ENCODE measurements around the gene EML5. TPM values are rescaled to one million over a fixed set of nuclear protein-coding genes. Genes with fewer than 3 reads are reported as not detected.

Gene EML5
- total and polyA plus RNA-seq, 2 donors (not counting 1 experiment from before 2014, with no cell fraction given) = 0.10 to 0.66 TPM

DNA sequence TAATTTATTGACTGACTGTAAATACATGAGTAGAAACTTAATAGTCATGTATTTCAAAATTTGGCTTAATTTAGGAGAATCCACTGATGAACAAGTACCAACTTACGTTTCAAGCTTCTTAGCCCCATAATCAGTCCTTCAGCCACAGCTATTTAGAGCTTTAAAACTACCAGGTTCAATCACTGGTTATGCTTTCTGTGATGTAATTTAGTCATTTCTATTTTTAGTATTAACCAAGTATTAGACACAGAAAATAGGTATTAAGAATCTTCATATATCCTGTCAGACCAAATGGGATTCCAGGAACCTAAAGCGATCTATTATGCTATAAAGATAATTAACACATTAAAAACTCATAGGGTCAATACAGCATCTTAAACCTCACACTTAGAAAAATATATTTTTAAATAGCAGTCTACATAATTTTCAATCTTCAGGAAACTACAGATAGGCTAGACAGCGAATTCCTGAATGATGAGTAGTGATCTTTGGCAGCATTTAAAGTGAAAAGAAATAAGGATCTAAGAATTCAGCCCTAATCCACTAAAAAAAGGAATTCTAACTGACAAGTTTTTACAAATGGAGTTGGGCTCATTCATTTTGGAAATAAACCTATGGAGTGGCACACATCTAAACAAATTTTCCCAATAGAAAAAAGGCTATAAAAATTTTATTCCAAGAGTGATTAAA is 178.4 kb downstream of the EML5 start:
- Histone ChIP-seq H3K9me3 (ENCODE audit: control insufficient read depth, insufficient read depth, low read depth, low read length) (no peaks in the 10 kb centered on the region), H2AFZ (ENCODE audit: low read length) (no peak overlapping the region), H3K4me1 (ENCODE audit: control insufficient read depth, extremely low read depth, insufficient read depth, low read length) (peaks cover 14% of the 10 kb centered on the region), H3K9ac (ENCODE audit: insufficient read depth, low read length) (no peak overlapping the region), H4K20me1 (ENCODE audit: control insufficient read depth, extremely low read depth, insufficient read depth, low read length) (no peaks in the 10 kb centered on the region), H3K27me3 (ENCODE audit: control insufficient read depth, insufficient read depth, low read length) (no peaks in the 10 kb centered on the region), H3K4me2 (ENCODE audit: extremely low read depth, insufficient read depth, low read length) (peak overlapping the region; percentile 48), H3K79me2 (ENCODE audit: control insufficient read depth, insufficient read depth, low read length) (no peaks in the 10 kb centered on the region), H3K27ac (ENCODE audit: insufficient read depth, low read length) (no peak overlapping the region), H3K36me3 (ENCODE audit: control insufficient read depth, insufficient read depth, low read length) (peaks cover 5% of the 10 kb centered on the region), H3K4me3 (replicated peaks in 1 of 4; ENCODE audit: control extremely low read depth in 1 of 4, insufficient read depth in 1 of 4, low read depth in 3 of 4, low read length in 4 of 4) (no peak overlapping the region)
- DNase-seq (ENCODE audit: low read depth in 2 of 2) = peak; percentile 77 to 86
- TF ChIP-seq, protein P1, sequence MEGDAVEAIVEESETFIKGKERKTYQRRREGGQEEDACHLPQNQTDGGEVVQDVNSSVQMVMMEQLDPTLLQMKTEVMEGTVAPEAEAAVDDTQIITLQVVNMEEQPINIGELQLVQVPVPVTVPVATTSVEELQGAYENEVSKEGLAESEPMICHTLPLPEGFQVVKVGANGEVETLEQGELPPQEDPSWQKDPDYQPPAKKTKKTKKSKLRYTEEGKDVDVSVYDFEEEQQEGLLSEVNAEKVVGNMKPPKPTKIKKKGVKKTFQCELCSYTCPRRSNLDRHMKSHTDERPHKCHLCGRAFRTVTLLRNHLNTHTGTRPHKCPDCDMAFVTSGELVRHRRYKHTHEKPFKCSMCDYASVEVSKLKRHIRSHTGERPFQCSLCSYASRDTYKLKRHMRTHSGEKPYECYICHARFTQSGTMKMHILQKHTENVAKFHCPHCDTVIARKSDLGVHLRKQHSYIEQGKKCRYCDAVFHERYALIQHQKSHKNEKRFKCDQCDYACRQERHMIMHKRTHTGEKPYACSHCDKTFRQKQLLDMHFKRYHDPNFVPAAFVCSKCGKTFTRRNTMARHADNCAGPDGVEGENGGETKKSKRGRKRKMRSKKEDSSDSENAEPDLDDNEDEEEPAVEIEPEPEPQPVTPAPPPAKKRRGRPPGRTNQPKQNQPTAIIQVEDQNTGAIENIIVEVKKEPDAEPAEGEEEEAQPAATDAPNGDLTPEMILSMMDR (conservative IDR thresholded peaks at IDR 0.05 in 1 of 2, IDR thresholded peaks at IDR 0.05 in 1 of 2; ENCODE audit: low read depth in 1 of 2, low read length in 2 of 2) = no peak
- no peak for TF ChIP-seq EZH2 (IDR thresholded peaks at IDR 0.05; ENCODE audit: low read length, missing control alignments)

DNA sequence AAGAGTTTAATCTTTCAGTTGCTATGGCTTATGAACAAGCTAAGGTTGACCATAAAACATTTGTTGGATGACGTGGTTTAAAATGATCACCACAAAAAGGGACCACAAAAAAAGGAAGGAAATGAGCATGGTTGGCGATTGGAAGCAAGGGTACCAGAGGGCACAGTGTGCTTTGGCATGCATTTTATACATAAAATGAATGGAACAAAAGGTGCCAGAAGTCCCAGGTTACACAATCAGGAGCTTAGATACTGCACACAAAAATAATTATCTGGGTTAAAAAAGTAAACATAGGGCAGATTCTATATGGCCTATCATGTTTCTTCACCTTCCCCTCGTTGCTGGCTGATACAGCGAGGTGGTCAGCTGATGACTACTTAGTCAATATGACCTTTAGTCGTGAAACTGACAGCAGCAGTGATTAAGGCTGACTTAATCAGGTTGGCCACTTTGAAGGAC is 179.2 kb downstream of the EML5 start:
- Histone ChIP-seq H3K4me2 (ENCODE audit: extremely low read depth, insufficient read depth, low read length) (peak overlapping the region; percentile 17), H3K27ac (ENCODE audit: insufficient read depth, low read length) (no peak overlapping the region), H3K9me3 (ENCODE audit: control insufficient read depth, insufficient read depth, low read depth, low read length) (no peaks in the 10 kb centered on the region), H3K79me2 (ENCODE audit: control insufficient read depth, insufficient read depth, low read length) (no peaks in the 10 kb centered on the region), H3K36me3 (ENCODE audit: control insufficient read depth, insufficient read depth, low read length) (peaks cover 5% of the 10 kb centered on the region), H3K27me3 (ENCODE audit: control insufficient read depth, insufficient read depth, low read length) (no peaks in the 10 kb centered on the region), H2AFZ (ENCODE audit: low read length) (no peak overlapping the region), H3K9ac (ENCODE audit: insufficient read depth, low read length) (no peak overlapping the region), H3K4me3 (replicated peaks in 1 of 4; ENCODE audit: control extremely low read depth in 1 of 4, insufficient read depth in 1 of 4, low read depth in 3 of 4, low read length in 4 of 4) (no peak overlapping the region), H3K4me1 (ENCODE audit: control insufficient read depth, extremely low read depth, insufficient read depth, low read length) (peaks cover 14% of the 10 kb centered on the region), H4K20me1 (ENCODE audit: control insufficient read depth, extremely low read depth, insufficient read depth, low read length) (no peaks in the 10 kb centered on the region)
- peak; percentile 34 to 90 for DNase-seq (ENCODE audit: low read depth in 2 of 2)
- no peak for TF ChIP-seq EZH2 (IDR thresholded peaks at IDR 0.05; ENCODE audit: low read length, missing control alignments)
- TF ChIP-seq, protein P1 (conservative IDR thresholded peaks at IDR 0.05 in 1 of 2, IDR thresholded peaks at IDR 0.05 in 1 of 2; ENCODE audit: low read depth in 1 of 2, low read length in 2 of 2) = no peak

DNA sequence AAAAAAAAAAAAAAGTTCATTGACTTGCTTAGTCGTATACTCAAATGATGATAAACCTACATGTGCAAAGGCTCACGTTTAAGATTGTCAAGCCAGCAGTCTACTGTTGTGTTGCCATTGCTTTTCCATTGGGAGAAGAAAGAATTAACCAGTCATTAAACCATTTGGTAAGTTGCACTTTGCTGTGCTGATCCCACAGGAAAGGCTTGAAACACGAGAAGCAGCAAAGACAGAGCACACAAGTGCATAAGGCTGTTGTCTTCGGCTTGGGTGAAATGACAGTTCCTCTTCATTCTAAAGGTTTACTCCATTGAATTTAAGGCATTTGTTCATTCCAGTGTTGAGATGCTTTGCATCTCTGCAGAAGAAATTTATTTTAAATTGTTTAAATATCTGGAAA is 179.8 kb downstream of the EML5 start:
- peak; percentile 12 to 18 for DNase-seq (ENCODE audit: low read depth in 2 of 2)
- TF ChIP-seq EZH2 (IDR thresholded peaks at IDR 0.05; ENCODE audit: low read length, missing control alignments) = no peak
- TF ChIP-seq, protein P1 (conservative IDR thresholded peaks at IDR 0.05 in 1 of 2, IDR thresholded peaks at IDR 0.05 in 1 of 2; ENCODE audit: low read depth in 1 of 2, low read length in 2 of 2) = no peak
- H3K9ac ChIP-seq (ENCODE audit: insufficient read depth, low read length) = no peak overlapping the region
- H3K36me3 ChIP-seq (ENCODE audit: control insufficient read depth, insufficient read depth, low read length) = peaks cover 5% of the 10 kb centered on the region
- no peak overlapping the region for H3K27ac ChIP-seq (ENCODE audit: insufficient read depth, low read length)
- peaks cover 14% of the 10 kb centered on the region for H3K4me1 ChIP-seq (ENCODE audit: control insufficient read depth, extremely low read depth, insufficient read depth, low read length)
- H3K4me2 ChIP-seq (ENCODE audit: extremely low read depth, insufficient read depth, low read length) = no peak overlapping the region
- no peaks in the 10 kb centered on the region for H3K79me2 ChIP-seq (ENCODE audit: control insufficient read depth, insufficient read depth, low read length)
- no peak overlapping the region for H3K4me3 ChIP-seq (replicated peaks in 1 of 4; ENCODE audit: control extremely low read depth in 1 of 4, insufficient read depth in 1 of 4, low read depth in 3 of 4, low read length in 4 of 4)
- H3K27me3 ChIP-seq (ENCODE audit: control insufficient read depth, insufficient read depth, low read length) = no peaks in the 10 kb centered on the region
- H4K20me1 ChIP-seq (ENCODE audit: control insufficient read depth, extremely low read depth, insufficient read depth, low read length) = no peaks in the 10 kb centered on the region
- H2AFZ ChIP-seq (ENCODE audit: low read length) = no peak overlapping the region
- H3K9me3 ChIP-seq (ENCODE audit: control insufficient read depth, insufficient read depth, low read depth, low read length) = no peaks in the 10 kb centered on the region
